Keratinocyte (primary cell): ENCODE results near the gene KRTAP5-4. TPM values are rescaled to one million over a fixed set of nuclear protein-coding genes. Genes with fewer than 3 reads are reported as not detected.
"Not testable (repeated sequence)": the region's sequence is repeated elsewhere in the genome, so short reads cannot be mapped to it uniquely, and the experiment has no call there.

Experiments
- DNase-seq: peaks from one replicate; pipeline ENCODE4 v3.0.0-alpha.2; 2011; ENCODE audit warnings: low read depth, missing footprints, low spot score
- FAIRE-seq: peaks from 2 replicates; lab custom pipeline; 2011; peaks lifted over from hg19 to GRCh38; lab: Jason Lieb, UNC
- H2AFZ ChIP-seq: 2 replicates; pipeline ENCODE4 v1.6.0; 2012; ENCODE audit warnings: low read length, control low read depth, inconsistent platforms; ENCODE audit not compliant: control insufficient read depth
- H3K27ac ChIP-seq: 2 replicates; pipeline ENCODE4 v1.5.1; 2011; ENCODE audit warnings: low read length; ENCODE audit not compliant: control insufficient read depth, insufficient read depth
- H3K27me3 ChIP-seq: 3 replicates; pipeline ENCODE4 v1.6.0; 2011; ENCODE audit warnings: low read length; ENCODE audit not compliant: control insufficient read depth, insufficient read depth; ENCODE audit errors: extremely low read depth
- H3K36me3 ChIP-seq, 2 experiments: 2 replicates in 1 of 2; 3 replicates in 1 of 2; pipeline ENCODE4 v1.5.1; 2011; ENCODE audit warnings: low read length in 2 of 2, mild to moderate bottlenecking in 1 of 2; ENCODE audit not compliant: control insufficient read depth in 2 of 2, insufficient read depth in 2 of 2; ENCODE audit errors: extremely low read depth in 1 of 2
- H3K4me1 ChIP-seq: 3 replicates; pipeline ENCODE4 v1.5.1; 2011; ENCODE audit warnings: low read length; ENCODE audit not compliant: control insufficient read depth, insufficient read depth; ENCODE audit errors: extremely low read depth
- H3K4me2 ChIP-seq: 3 replicates; pipeline ENCODE4 v1.6.0; 2011; ENCODE audit warnings: low read depth, low read length; ENCODE audit not compliant: control insufficient read depth, insufficient read depth; ENCODE audit errors: extremely low read depth
- H3K4me3 ChIP-seq, 3 experiments: fragments of 200-600 bp in 1 of 3; sonication (generic) in 1 of 3; 2 replicates in 2 of 3; 3 replicates in 1 of 3; pipeline ENCODE4 v1.5.1; 2011 to 2016; ENCODE audit warnings: low read length in 3 of 3, mild to moderate bottlenecking in 3 of 3, control low read depth in 2 of 3, inconsistent platforms in 1 of 3, low read depth in 1 of 3, mixed read lengths in 1 of 3, mixed run types in 1 of 3, moderate library complexity in 1 of 3; ENCODE audit not compliant: control insufficient read depth in 2 of 3, insufficient read depth in 2 of 3; ENCODE audit errors: extremely low read depth in 1 of 3
- H3K79me2 ChIP-seq: 2 replicates; pipeline ENCODE4 v1.6.0; 2012; ENCODE audit warnings: low read length; ENCODE audit not compliant: control insufficient read depth, insufficient read depth
- H3K9ac ChIP-seq: 3 replicates; pipeline ENCODE4 v1.6.0; 2011; ENCODE audit warnings: low read length; ENCODE audit not compliant: control insufficient read depth, insufficient read depth; ENCODE audit errors: extremely low read depth
- H3K9me1 ChIP-seq: 3 replicates; pipeline ENCODE4 v1.6.0; 2011; ENCODE audit warnings: low read length; ENCODE audit not compliant: control insufficient read depth, insufficient read depth; ENCODE audit errors: extremely low read depth
- H3K9me3 ChIP-seq: 2 replicates; pipeline ENCODE4 v1.5.1; 2012; ENCODE audit warnings: low read depth, low read length; ENCODE audit not compliant: control insufficient read depth
- H4K20me1 ChIP-seq: 3 replicates; pipeline ENCODE4 v1.6.0; 2011; ENCODE audit warnings: low read length; ENCODE audit not compliant: control insufficient read depth, insufficient read depth; ENCODE audit errors: extremely low read depth
- CTCF ChIP-seq, 3 experiments: IDR thresholded peaks in 1 of 3; conservative IDR thresholded peaks in 1 of 3; optimal IDR thresholded peaks in 1 of 3; 2 replicates in 2 of 3; 3 replicates in 1 of 3; pipeline versions ENCODE3 to v1.5.1; 2011; ENCODE audit warnings: low read length in 3 of 3, mild to moderate bottlenecking in 3 of 3, moderate library complexity in 2 of 3, control low read depth in 1 of 3, inconsistent platforms in 1 of 3; ENCODE audit not compliant: insufficient read depth in 2 of 3; ENCODE audit errors: extremely low read depth in 1 of 3
- EZH2 ChIP-seq: IDR thresholded peaks from one replicate; pipeline ENCODE4 v1.6.1; 2012; ENCODE audit warnings: inconsistent platforms, mild to moderate bottlenecking, low read length, moderate library complexity
- dilution Hi-C: fragments of 300-500 bp; cut with MboI; formaldehyde crosslinking; loops from one replicate; pipeline ENCODE4 v1.7.0; 2020; ENCODE audit warnings: low sequenced_read_pairs; ENCODE audit not compliant: extremely low pct_ligation_motif_present
- polyA plus RNA-seq, 5 experiments: library from polyadenylated mRNA; depleted of rRNA in 3 of 5; stranded (reverse) in 3 of 5; stranded (forward) in 1 of 5; unstranded in 1 of 5; fragments of >200 nt; gene quantifications; 1 replicate in 1 of 5; 2 replicates in 3 of 5; 3 replicates in 1 of 5; pipeline versions ENCODE4 v1.2.1 to v1.2.3, GENCODE V29; 2011 to 2012; ENCODE audit warnings: missing spikeins in 2 of 5, low read depth in 1 of 5, low replicate concordance in 1 of 5

The KRTAP5-4 gene
- polyA plus RNA-seq, 1 donor (not counting 4 experiments of a cell fraction or from before 2014, with no cell fraction given) = not detected

- Histone ChIP-seq H3K79me2 (no peaks in the 10 kb centered on the region), H3K27me3 (no peaks in the 10 kb centered on the region), H4K20me1 (no peaks in the 10 kb centered on the region), H3K27ac (no peak overlapping the region), H2AFZ (no peak overlapping the region), H3K9ac (no peak overlapping the region), H3K9me3 (no peaks in the 10 kb centered on the region), H3K36me3 (no peaks in the 10 kb centered on the region), H3K4me1 (no peaks in the 10 kb centered on the region), H3K9me1 (no peaks in the 10 kb centered on the region), H3K4me2 (no peak overlapping the region), H3K4me3 (no peak overlapping the region)
- DNase-seq = no peak
- no peak for FAIRE-seq
- dilution Hi-C loops = no loop called here
- no peak for TF ChIP-seq CTCF (optimal IDR thresholded peaks at IDR 0.05 in 1 of 3, IDR thresholded peaks at IDR 0.05 in 1 of 3, conservative IDR thresholded peaks at IDR 0.05 in 1 of 3; ENCODE audit: extremely low read depth in 1 of 3, insufficient read depth in 2 of 3, low read length in 3 of 3)
- no peak for TF ChIP-seq EZH2
These were observed 21.3 kb downstream of the KRTAP5-4 start for GRCh38 chr11:1600626-1601025.

GRCh38 chr11:1598816-1599215 lies 23.1 kb downstream of the KRTAP5-4 start:
- no peaks in the 10 kb centered on the region for H3K36me3 ChIP-seq
- no peak overlapping the region for H3K4me2 ChIP-seq
- H3K9ac ChIP-seq = no peak overlapping the region
- no peak for TF ChIP-seq EZH2
- TF ChIP-seq CTCF (optimal IDR thresholded peaks at IDR 0.05 in 1 of 3, IDR thresholded peaks at IDR 0.05 in 1 of 3, conservative IDR thresholded peaks at IDR 0.05 in 1 of 3; ENCODE audit: extremely low read depth in 1 of 3, insufficient read depth in 2 of 3, low read length in 3 of 3) = no peak
- H3K4me1 ChIP-seq = no peaks in the 10 kb centered on the region
- H3K27me3 ChIP-seq = no peaks in the 10 kb centered on the region
- no peak for FAIRE-seq
- H3K27ac ChIP-seq = no peak overlapping the region
- no peak for DNase-seq
- no peaks in the 10 kb centered on the region for H4K20me1 ChIP-seq
- H3K9me1 ChIP-seq = no peaks in the 10 kb centered on the region
- no peak overlapping the region for H3K4me3 ChIP-seq
- H3K79me2 ChIP-seq = no peaks in the 10 kb centered on the region
- dilution Hi-C loops = no loop called here
- no peaks in the 10 kb centered on the region for H3K9me3 ChIP-seq
- H2AFZ ChIP-seq = no peak overlapping the region

GRCh38 chr11:1598406-1598805 lies 23.5 kb downstream of the KRTAP5-4 start:
- H3K27me3 ChIP-seq, H3K79me2 ChIP-seq, H3K9me1 ChIP-seq, H3K4me2 ChIP-seq, H3K36me3 ChIP-seq, H2AFZ ChIP-seq, H4K20me1 ChIP-seq, FAIRE-seq, H3K27ac ChIP-seq, H3K9ac ChIP-seq, DNase-seq, H3K4me1 ChIP-seq, dilution Hi-C loops, H3K4me3 ChIP-seq, H3K9me3 ChIP-seq: not testable (repeated sequence)
